Chondrocyte (in vitro differentiated cells): ENCODE measurements around the gene SPRN. TPM values are rescaled to one million over a fixed set of nuclear protein-coding genes. Genes with fewer than 3 reads are reported as not detected.

Experiments
- DNase-seq: peaks from one replicate; pipeline ENCODE4 v3.0.0; 2021; ENCODE audit warnings: mixed read lengths, low spot score
- H3K27ac Mint-ChIP-seq: one replicate; pipeline ENCODE4 v1.8.0; 2021; ENCODE audit warnings: mild to moderate bottlenecking, moderate library complexity, mixed read lengths; ENCODE audit not compliant: unreplicated experiment
- H3K27me3 Mint-ChIP-seq: 2 replicates; pipeline ENCODE4 v1.8.0; 2021; ENCODE audit warnings: low read depth, mixed read lengths
- H3K36me3 Mint-ChIP-seq: 2 replicates; pipeline ENCODE4 v1.8.0; 2021; ENCODE audit warnings: low read depth, mixed read lengths
- H3K4me1 Mint-ChIP-seq: 2 replicates; pipeline ENCODE4 v1.8.0; 2021; ENCODE audit warnings: low read depth, mild to moderate bottlenecking, mixed read lengths
- H3K4me3 Mint-ChIP-seq: one replicate; pipeline ENCODE4 v1.8.0; 2021; ENCODE audit warnings: mild to moderate bottlenecking, moderate library complexity, mixed read lengths; ENCODE audit not compliant: unreplicated experiment
- H3K9me3 Mint-ChIP-seq: 2 replicates; pipeline ENCODE4 v1.8.0; 2021; ENCODE audit warnings: low read depth, mixed read lengths
- CTCF ChIP-seq: fragments of 200-600 bp; sonication (generic); IDR thresholded peaks from 2 replicates; pipeline ENCODE4 v1.5.0; 2021; ENCODE audit warnings: antibody characterized with exemption, mild to moderate bottlenecking, moderate library complexity
- total RNA-seq: library from RNA; stranded (reverse); gene quantifications from 3 replicates; pipeline ENCODE4 v1.2.1, GENCODE V29; 2021

SPRN gene
- total RNA-seq, 1 donor from 2014 or later: 6.5 TPM

DNA sequence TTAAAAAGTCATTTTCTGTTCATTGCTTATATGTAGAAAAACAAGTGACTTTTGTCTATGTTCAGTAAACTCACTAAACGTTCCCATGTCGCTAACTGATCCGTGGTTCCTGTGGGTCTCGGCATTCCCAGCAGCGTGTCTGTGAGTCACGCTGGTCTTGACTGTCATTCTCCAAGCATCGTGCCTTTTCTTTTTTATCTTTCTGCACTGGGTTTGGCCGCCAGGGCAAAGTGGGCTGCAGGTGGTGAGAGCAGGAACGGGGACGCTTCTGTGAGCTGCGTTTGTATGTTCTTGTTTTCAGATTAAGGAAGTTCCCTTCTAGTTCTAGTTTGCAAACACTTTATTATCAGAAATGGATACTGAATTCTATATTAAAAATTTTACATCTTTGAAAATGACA, 22.6 kb upstream of the SPRN start:
- H3K27me3 Mint-ChIP-seq: peaks cover 2% of the 10 kb centered on the region
- H3K4me3 Mint-ChIP-seq: no peak overlapping the region
- H3K27ac Mint-ChIP-seq: no peak overlapping the region
- peaks cover 37% of the 10 kb centered on the region for H3K36me3 Mint-ChIP-seq
- TF ChIP-seq CTCF: no peak
- H3K4me1 Mint-ChIP-seq: no peaks in the 10 kb centered on the region
- peaks cover 37% of the 10 kb centered on the region for H3K9me3 Mint-ChIP-seq
- no peak for DNase-seq

DNA sequence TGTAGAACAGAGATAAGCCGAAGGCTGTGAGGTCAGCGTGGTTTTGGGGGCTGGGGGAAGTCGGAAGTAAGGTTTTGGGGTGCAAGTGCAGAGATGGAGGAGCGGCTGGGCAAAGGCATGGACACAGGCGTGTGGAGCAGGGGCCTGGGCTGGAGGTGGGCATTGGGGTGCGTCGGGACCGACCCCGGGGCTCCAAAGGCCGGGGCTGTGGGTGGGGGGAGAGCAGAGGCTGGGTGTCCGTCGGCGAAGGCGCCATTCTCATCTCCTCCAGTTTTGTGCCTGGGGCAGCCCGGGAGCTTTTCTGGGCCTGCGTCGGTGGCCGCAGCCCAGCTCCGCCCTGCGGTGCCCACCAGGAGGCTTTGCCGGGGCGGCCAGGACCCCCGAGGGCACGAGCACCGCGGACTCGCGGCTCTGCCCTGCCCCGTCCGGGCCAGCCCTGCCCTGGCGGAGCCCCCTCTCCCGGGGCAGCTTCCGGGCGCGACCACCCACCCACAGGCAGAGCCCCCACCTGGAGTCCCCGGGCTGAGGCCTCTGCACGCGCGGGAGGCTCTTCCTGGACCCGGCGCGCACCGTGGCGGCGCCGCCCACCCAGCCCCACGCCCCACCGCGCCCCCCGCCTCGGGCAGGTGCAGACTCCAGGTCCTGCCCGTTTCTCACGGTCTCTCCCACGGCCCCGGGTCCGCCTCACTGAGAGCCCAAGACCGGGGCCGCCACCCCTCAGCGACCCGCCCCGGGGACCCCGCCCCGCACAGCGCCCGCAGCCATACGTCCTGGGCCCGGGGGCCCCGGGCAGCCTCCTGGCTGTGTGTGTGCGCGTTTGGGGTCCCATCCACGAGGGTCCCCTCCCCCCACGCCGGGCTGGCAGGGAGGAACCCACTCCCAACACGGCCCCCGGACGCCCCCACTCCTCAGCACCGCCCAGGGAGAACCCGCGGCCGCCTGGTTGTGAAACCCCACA, 21.6 kb upstream of the SPRN start:
- peaks cover 32% of the 10 kb centered on the region for H3K9me3 Mint-ChIP-seq
- peaks cover 2% of the 10 kb centered on the region for H3K27me3 Mint-ChIP-seq

GRCh38 chr10:133445268-133445732, 20.9 kb upstream of the SPRN start:
- TF ChIP-seq CTCF: no peak
- Mint-ChIP-seq H3K4me3 (no peak overlapping the region), H3K27me3 (peaks cover 2% of the 10 kb centered on the region), H3K27ac (no peak overlapping the region), H3K9me3 (peaks cover 32% of the 10 kb centered on the region), H3K36me3 (peaks cover 37% of the 10 kb centered on the region), H3K4me1 (no peaks in the 10 kb centered on the region)
- DNase-seq: peak; percentile 91

More for the DNA sequence above, 21.6 kb upstream of the SPRN start:
- H3K4me3 Mint-ChIP-seq: no peak overlapping the region
- no peak for TF ChIP-seq CTCF
- no peak overlapping the region for H3K27ac Mint-ChIP-seq
- no peaks in the 10 kb centered on the region for H3K4me1 Mint-ChIP-seq
- H3K36me3 Mint-ChIP-seq: peaks cover 37% of the 10 kb centered on the region
- peak; percentile 83 for DNase-seq

- Mint-ChIP-seq H3K9me3 (peaks cover 32% of the 10 kb centered on the region), H3K27ac (no peak overlapping the region), H3K4me1 (no peaks in the 10 kb centered on the region), H3K27me3 (peaks cover 2% of the 10 kb centered on the region), H3K4me3 (no peak overlapping the region), H3K36me3 (peaks cover 37% of the 10 kb centered on the region)
- TF ChIP-seq CTCF: no peak
- DNase-seq: no peak
Observed at GRCh38 chr10:133444342-133445267, 20.2 kb upstream of the SPRN start.
